HG03066 (cell line): ENCODE results near the gene TSHZ1.

Source experiments
- ATAC-seq: cut with Tn5 transposase; IDR thresholded peaks from one replicate; pipeline ENCODE4 v1.9.1; 2021; ENCODE audit warnings: low read depth; ENCODE audit not compliant: unreplicated experiment

Gene TSHZ1

GRCh38 chr18:75219745-75220375 lies 9.3 kb downstream of the TSHZ1 start:
- ATAC-seq, result no peak

- ATAC-seq, result no peak
These were observed 10.2 kb downstream of the TSHZ1 start for GRCh38 chr18:75220551-75221355.

- no peak for ATAC-seq
These were observed 10.8 kb downstream of the TSHZ1 start for GRCh38 chr18:75221397-75221796.

GRCh38 chr18:75221897-75222296 lies 11.3 kb downstream of the TSHZ1 start:
- no peak for ATAC-seq

GRCh38 chr18:75222407-75222806 lies 11.8 kb downstream of the TSHZ1 start:
- ATAC-seq, result no peak

GRCh38 chr18:75223687-75224347 lies 13.2 kb downstream of the TSHZ1 start:
- ATAC-seq, result no peak

GRCh38 chr18:75226286-75226955 lies 15.8 kb downstream of the TSHZ1 start:
- ATAC-seq, result no peak

GRCh38 chr18:75226956-75227316 lies 16.3 kb downstream of the TSHZ1 start:
- no peak for ATAC-seq

GRCh38 chr18:75227535-75228296 lies 17.1 kb downstream of the TSHZ1 start:
- no peak for ATAC-seq

GRCh38 chr18:75228967-75229366 lies 18.4 kb downstream of the TSHZ1 start:
- ATAC-seq, result no peak

GRCh38 chr18:75229437-75229836 lies 18.8 kb downstream of the TSHZ1 start:
- ATAC-seq, result no peak

GRCh38 chr18:75230163-75231052 lies 19.8 kb downstream of the TSHZ1 start:
- no peak for ATAC-seq

GRCh38 chr18:75231053-75231406 lies 20.4 kb downstream of the TSHZ1 start:
- no peak for ATAC-seq

GRCh38 chr18:75234901-75235300 lies 24.3 kb downstream of the TSHZ1 start:
- no peak for ATAC-seq

GRCh38 chr18:75235896-75236295 lies 25.3 kb downstream of the TSHZ1 start:
- ATAC-seq, result no peak

- no peak for ATAC-seq
These were observed 27.5 kb downstream of the TSHZ1 start for GRCh38 chr18:75238100-75238499.

GRCh38 chr18:75238786-75239185 lies 28.2 kb downstream of the TSHZ1 start:
- ATAC-seq, result no peak

- ATAC-seq, result no peak
These were observed 29.8 kb downstream of the TSHZ1 start for GRCh38 chr18:75240433-75240832.

GRCh38 chr18:75241705-75242104 lies 31.1 kb downstream of the TSHZ1 start:
- ATAC-seq, result no peak
